H1 (cell line): ENCODE measurements around the gene LTA4H. TPM values are rescaled to one million over a fixed set of nuclear protein-coding genes. Genes with fewer than 3 reads are reported as not detected.

Experiments
- CTCF ChIA-PET: fragments of 300-600 bp; sonication (Branson Sonifier 250); formaldehyde crosslinking; loops from one replicate; lab custom pipeline; 2021; ENCODE audit not compliant: partially characterized antibody; lab: Charles Lee
- POLR2A ChIA-PET: fragments of 300-600 bp; sonication (Branson Sonifier 250); formaldehyde crosslinking; loops from one replicate; lab custom pipeline; 2021; ENCODE audit warnings: inconsistent platforms; ENCODE audit not compliant: partially characterized antibody; lab: Charles Lee
- DNase-seq, 2 experiments: peaks; one replicate each; pipeline versions ENCODE4 v3.0.0 to v3.0.0-alpha.2; 2010 to 2022; ENCODE audit warnings: low spot score in 2 of 2, low read depth in 1 of 2, mixed read lengths in 1 of 2
- FAIRE-seq: peaks from 2 replicates; lab custom pipeline; 2011; peaks lifted over from hg19 to GRCh38; lab: Jason Lieb, UNC
- H2AFZ ChIP-seq: 2 replicates; pipeline ENCODE4 v1.8.1; 2012; ENCODE audit warnings: low read length, inconsistent platforms
- H2AK5ac ChIP-seq: 2 replicates; pipeline ENCODE4 v1.6.1; 2013; ENCODE audit warnings: low read depth, low read length
- H2BK120ac ChIP-seq: replicated peaks from 2 replicates; pipeline ENCODE3; 2013; ENCODE audit warnings: low read depth, low read length, inconsistent platforms
- H2BK12ac ChIP-seq: 2 replicates; pipeline ENCODE4 v1.6.1; 2013; ENCODE audit warnings: low read depth, low read length
- H2BK15ac ChIP-seq: 2 replicates; pipeline ENCODE4 v1.6.1; 2013; ENCODE audit warnings: low read length
- H2BK20ac ChIP-seq: 2 replicates; pipeline ENCODE4 v1.6.1; 2013; ENCODE audit warnings: low read length
- H2BK5ac ChIP-seq: 2 replicates; pipeline ENCODE4 v1.6.1; 2013; ENCODE audit warnings: low read depth, low read length
- H3K14ac ChIP-seq: 2 replicates; pipeline ENCODE4 v1.6.1; 2013; ENCODE audit warnings: inconsistent platforms; ENCODE audit not compliant: insufficient read length
- H3K18ac ChIP-seq: 2 replicates; pipeline ENCODE4 v1.6.1; 2013; ENCODE audit warnings: low read length; ENCODE audit errors: extremely low read depth
- H3K23ac ChIP-seq: 2 replicates; pipeline ENCODE4 v1.6.1; 2013; ENCODE audit warnings: inconsistent platforms; ENCODE audit not compliant: insufficient read length
- H3K23me2 ChIP-seq: 2 replicates; pipeline ENCODE4 v1.6.1; 2013; ENCODE audit warnings: low read depth, low read length
- H3K27ac ChIP-seq: 2 replicates; pipeline ENCODE4 v1.6.1; 2011; ENCODE audit warnings: low read depth, low read length, inconsistent platforms
- H3K27me3 ChIP-seq, 4 experiments: replicated peaks in 1 of 4; 1 replicate in 1 of 4; 2 replicates in 3 of 4; pipeline versions ENCODE4 v1.6.1 to v1.8.1; 2011 to 2013; ENCODE audit warnings: low read length in 3 of 4, mild to moderate bottlenecking in 3 of 4, inconsistent platforms in 2 of 4, mixed read lengths in 2 of 4, moderate library complexity in 1 of 4; ENCODE audit not compliant: control insufficient read depth in 3 of 4, insufficient read depth in 3 of 4; ENCODE audit errors: extremely low read depth in 1 of 4
- H3K36me3 ChIP-seq, 4 experiments: 2 replicates each; pipeline versions ENCODE4 v1.6.1 to v1.8.1; 2011 to 2013; ENCODE audit warnings: mild to moderate bottlenecking in 4 of 4, low read length in 3 of 4, moderate library complexity in 2 of 4, control low read depth in 1 of 4, inconsistent platforms in 1 of 4; ENCODE audit not compliant: insufficient read depth in 4 of 4, control insufficient read depth in 2 of 4
- H3K4ac ChIP-seq: replicated peaks from 2 replicates; pipeline ENCODE3; 2013; ENCODE audit warnings: low read length, low read depth, mixed read lengths, inconsistent platforms; ENCODE audit not compliant: insufficient read length
- H3K4me1 ChIP-seq, 4 experiments: replicated peaks in 1 of 4; 1 replicate in 1 of 4; 2 replicates in 3 of 4; pipeline versions ENCODE4 v1.6.1 to v1.8.1; 2011 to 2013; ENCODE audit warnings: low read length in 3 of 4, inconsistent platforms in 2 of 4, mixed read lengths in 1 of 4; ENCODE audit not compliant: insufficient read depth in 4 of 4, control insufficient read depth in 3 of 4
- H3K4me2 ChIP-seq, 2 experiments: 2 replicates each; pipeline versions ENCODE4 v1.6.1 to v1.8.1; 2011 to 2013; ENCODE audit warnings: low read depth in 2 of 2, low read length in 2 of 2, control low read depth in 1 of 2, inconsistent platforms in 1 of 2, mild to moderate bottlenecking in 1 of 2; ENCODE audit not compliant: insufficient read depth in 1 of 2
- H3K4me3 ChIP-seq, 4 experiments: fragments of 200-600, 300-600 bp in 1 of 4; sonication (generic), shearing (Covaris generic), sonication (Bioruptor Twin) in 1 of 4; 2 replicates each; pipeline versions ENCODE4 v1.5.1 to v1.8.1; 2011 to 2016; ENCODE audit warnings: low read length in 4 of 4, low read depth in 3 of 4, control low read depth in 2 of 4, inconsistent platforms in 2 of 4, mild to moderate bottlenecking in 2 of 4, mixed read lengths in 1 of 4, moderate library complexity in 1 of 4; ENCODE audit not compliant: insufficient read depth in 2 of 4; ENCODE audit errors: extremely low read depth in 1 of 4
- H3K56ac ChIP-seq: replicated peaks from 2 replicates; pipeline ENCODE3; 2013; ENCODE audit warnings: low read depth, mild to moderate bottlenecking, mixed read lengths, low read length, inconsistent platforms; ENCODE audit not compliant: insufficient read length
- H3K79me1 ChIP-seq: 2 replicates; pipeline ENCODE4 v1.6.1; 2013; ENCODE audit warnings: low read depth, low read length, control low read depth
- H3K79me2 ChIP-seq, 2 experiments: 2 replicates each; pipeline versions ENCODE4 v1.6.1 to v1.8.1; 2012 to 2013; ENCODE audit warnings: low read length in 2 of 2, mild to moderate bottlenecking in 2 of 2, inconsistent platforms in 1 of 2; ENCODE audit not compliant: insufficient read depth in 2 of 2, control insufficient read depth in 1 of 2
- H3K9ac ChIP-seq, 4 experiments: replicated peaks in 1 of 4; 1 replicate in 1 of 4; 2 replicates in 3 of 4; pipeline versions ENCODE4 v1.6.1 to v1.8.1; 2011 to 2013; ENCODE audit warnings: low read depth in 3 of 4, low read length in 3 of 4, control low read depth in 2 of 4, mild to moderate bottlenecking in 2 of 4, moderate library complexity in 2 of 4, inconsistent platforms in 1 of 4; ENCODE audit errors: extremely low read depth in 1 of 4
- H3K9me3 ChIP-seq, 2 experiments: 2 replicates each; pipeline versions ENCODE4 v1.6.1 to v1.8.1; 2012 to 2013; ENCODE audit warnings: mild to moderate bottlenecking in 2 of 2, moderate library complexity in 2 of 2, control low read depth in 1 of 2, inconsistent platforms in 1 of 2, low read depth in 1 of 2, low read length in 1 of 2, mixed read lengths in 1 of 2; ENCODE audit not compliant: insufficient read depth in 2 of 2
- H4K20me1 ChIP-seq, 2 experiments: replicated peaks in 1 of 2; 2 replicates each; pipeline versions ENCODE3 to v1.8.1; 2011 to 2013; ENCODE audit warnings: inconsistent platforms in 2 of 2, low read length in 2 of 2, mild to moderate bottlenecking in 1 of 2; ENCODE audit not compliant: insufficient read depth in 2 of 2, control insufficient read depth in 1 of 2
- H4K5ac ChIP-seq: 2 replicates; pipeline ENCODE4 v1.6.1; 2013; ENCODE audit warnings: low read length, low read depth, mixed read lengths, inconsistent platforms; ENCODE audit not compliant: insufficient read length
- H4K8ac ChIP-seq: 2 replicates; pipeline ENCODE4 v1.8.0; 2013; ENCODE audit warnings: mild to moderate bottlenecking, moderate library complexity, low read length, inconsistent platforms; ENCODE audit not compliant: insufficient read depth; ENCODE audit errors: extremely low read depth
- H4K91ac ChIP-seq: replicated peaks from 2 replicates; pipeline ENCODE3; 2013; ENCODE audit warnings: low read length, mixed read lengths, inconsistent platforms; ENCODE audit not compliant: insufficient read length
- RFX5 ChIP-seq: IDR thresholded peaks from 2 replicates; pipeline ENCODE4 v1.6.1; 2011; ENCODE audit warnings: low read depth, low read length, improper control_type of control experiment, borderline replicate concordance
- SIX5 ChIP-seq: IDR thresholded peaks from 2 replicates; pipeline ENCODE4 v1.6.1; 2011; ENCODE audit warnings: mild to moderate bottlenecking, low read depth, low read length
- WGBS, 2 experiments: shearing (Covaris generic) in 1 of 2; methylation state at CpG; one replicate each; pipeline versions ENCODE4 v1.1.6 to v1.1.7; 2013 to 2015; ENCODE audit warnings: low lambda C conversion rate in 2 of 2, mixed read lengths in 2 of 2, inconsistent platforms in 1 of 2, low coverage in 1 of 2, missing lambda C conversion rate in 1 of 2; ENCODE audit not compliant: insufficient replicate concordance in 2 of 2, insufficient coverage in 1 of 2, insufficient read length in 1 of 2; ENCODE audit errors: extremely low coverage in 1 of 2, missing lambda C conversion rate in 1 of 2; 5-methylcytosine and 5-hydroxymethylcytosine counted together
- polyA plus RNA-seq, 7 experiments: library from polyadenylated mRNA; depleted of rRNA in 3 of 7; stranded (reverse) in 5 of 7; unstranded in 2 of 7; fragments of >200 nt in 5 of 7; fragments of 200-250 nt in 2 of 7; gene quantifications; 1 replicate in 5 of 7; 2 replicates in 1 of 7; 4 replicates in 1 of 7; pipeline versions ENCODE4 v1.2.1 to v1.2.3, GENCODE V29; 2011 to 2013; ENCODE audit warnings: missing spikeins in 2 of 7, mixed read lengths in 2 of 7
- total RNA-seq: library from RNA; stranded (reverse); fragmentation: NEBNext Ultra II Directional; extraction: Animal tissue kit (Norgen Biotek cat#: 25700); gene quantifications from 2 replicates; pipeline ENCODE4 v1.2.1, GENCODE V29; 2021

The LTA4H gene
- total and polyA plus RNA-seq, 2 of the 8 experiments (the other 6 are each of a cell fraction or from before 2014, with no cell fraction given), result 106 to 167 TPM

DNA sequence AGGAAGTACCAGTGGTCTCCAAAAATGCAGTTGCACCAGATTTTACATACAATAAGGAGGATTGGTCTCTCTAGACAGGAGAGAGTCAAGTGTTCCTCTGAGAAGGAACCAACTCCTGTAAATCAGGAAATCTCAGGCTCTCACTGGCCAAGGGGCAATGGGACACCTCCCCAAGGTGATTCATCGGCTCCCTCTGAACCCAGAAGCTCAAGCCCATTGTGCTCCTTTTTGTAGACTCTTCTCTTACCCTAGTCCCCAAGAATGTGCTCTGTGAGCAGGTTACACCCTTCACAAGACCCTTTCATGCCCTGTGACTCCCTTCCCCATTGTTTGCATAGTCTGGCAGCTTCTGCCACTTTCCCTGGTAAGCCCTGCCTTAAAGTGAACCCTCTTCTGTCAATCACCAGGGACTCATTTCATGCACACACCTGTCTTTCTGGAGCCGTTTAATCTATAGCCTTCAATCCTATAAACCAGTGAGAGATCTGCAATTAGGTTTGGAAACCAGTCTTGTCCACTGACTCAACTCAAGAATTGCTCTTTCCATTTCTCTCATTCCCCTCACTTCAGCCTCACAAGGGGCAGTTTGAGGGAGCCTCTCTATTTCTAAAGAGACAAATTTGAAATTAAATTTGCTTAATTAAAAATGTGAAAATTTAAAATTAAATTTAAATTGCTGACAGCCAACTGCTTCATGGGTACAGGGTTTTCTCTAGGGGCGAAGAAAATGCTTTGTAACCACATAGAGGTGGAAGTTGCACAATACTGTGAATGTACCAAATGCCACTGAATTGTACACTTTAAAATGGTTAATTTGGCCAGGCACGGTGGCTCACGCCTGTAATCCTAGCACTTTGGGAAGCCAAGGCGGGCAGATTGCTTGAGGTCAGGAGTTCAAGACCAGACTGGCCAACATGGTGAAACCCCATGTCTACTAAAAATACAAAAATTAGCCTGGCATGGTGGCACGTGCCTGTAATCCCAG is 38.3 kb upstream of the LTA4H start:
- H2BK20ac ChIP-seq, result no peak overlapping the region
- no peaks in the 10 kb centered on the region for H3K79me1 ChIP-seq
- H3K56ac ChIP-seq, result no peak overlapping the region
- FAIRE-seq (no peak), DNase-seq (no peak)
- no peaks in the 10 kb centered on the region for H4K20me1 ChIP-seq
- H3K79me2 ChIP-seq, result no peaks in the 10 kb centered on the region
- no peak overlapping the region for H3K23ac ChIP-seq
- 88% methylated on average over 6 of the region's 7 CpGs; no CpG with 5 or more reads in 1 of the 2 experiments for WGBS, 2 experiments
- no peak overlapping the region for H2AK5ac ChIP-seq
- H2BK15ac ChIP-seq, result no peak overlapping the region
- 0 out of 2 replicates have a peak overlapping the region, but pooled peaks have one; percentile 27 for H2AFZ ChIP-seq
- ChIA-PET POLR2A (no interaction called here), CTCF (interaction anchor here (0.8 to 3.3 kb wide), 13 partner anchors 9 to 443 kb away, joined by 3 to 13 read pairs (median 4); no protein-coding TSS in a partner anchor)
- H2BK12ac ChIP-seq, result no peak overlapping the region
- H3K4me3 ChIP-seq, result no peak overlapping the region
- H3K4me1 ChIP-seq, result peaks cover 0 to 8% (median 3%) of the 10 kb centered on the region in 4 experiments; a peak in 3 of 7 replicates
- no peak overlapping the region for H3K27ac ChIP-seq
- no peak overlapping the region for H4K91ac ChIP-seq
- H3K36me3 ChIP-seq, result no peaks in the 10 kb centered on the region
- no peak overlapping the region for H2BK120ac ChIP-seq
- no peak overlapping the region for H3K18ac ChIP-seq
- H2BK5ac ChIP-seq, result no peak overlapping the region
- H3K4me2 ChIP-seq, result no peak overlapping the region
- H3K23me2 ChIP-seq, result no peaks in the 10 kb centered on the region
- H3K27me3 ChIP-seq, result no peaks in the 10 kb centered on the region
- no peaks in the 10 kb centered on the region for H3K9me3 ChIP-seq
- H3K9ac ChIP-seq, result no peak overlapping the region
- H4K8ac ChIP-seq, result no peak overlapping the region
- no peak overlapping the region for H4K5ac ChIP-seq
- no peak overlapping the region for H3K4ac ChIP-seq
- H3K14ac ChIP-seq, result no peak overlapping the region
- no peak for TF ChIP-seq SIX5
- TF ChIP-seq RFX5, result no peak
